Vagina (tissue), 2 donors: Measurements from ENCODE around the gene KMT2C. TPM values are rescaled to one million over a fixed set of nuclear protein-coding genes. Genes with fewer than 3 reads are reported as not detected.
A peak's percentile ranks its signal among the peaks of the same experiment; 100 is the strongest.

Source experiments
- DNase-seq, 2 donors: peaks; one replicate each; pipeline ENCODE4 v3.0.0-alpha.2; 2017; ENCODE audit errors: extremely low spot score in 2 of 2
- H3K27ac ChIP-seq: fragments of 200-600 bp; sonication (generic); one replicate; pipeline ENCODE4 v1.5.1; 2019
- H3K27me3 ChIP-seq: fragments of 200-600 bp; sonication (generic); one replicate; pipeline ENCODE4 v1.5.1; 2019
- H3K36me3 ChIP-seq, 2 donors: fragments of 200-600 bp; sonication (generic); one replicate each; pipeline ENCODE4 v1.5.1; 2017 to 2019
- H3K4me1 ChIP-seq: fragments of 200-600 bp; sonication (generic); one replicate; pipeline ENCODE4 v1.5.1; 2019
- H3K4me3 ChIP-seq, 2 donors: fragments of 200-600 bp; sonication (generic); 1 replicate in 1 of 2; 2 replicates in 1 of 2; pipeline ENCODE4 v1.5.1; 2016 to 2019
- H3K9me3 ChIP-seq: fragments of 200-600 bp; sonication (generic); one replicate; pipeline ENCODE4 v1.5.1; 2019
- CTCF ChIP-seq, 3 experiments: fragments of 450-650 bp in 2 of 3; fragments of 200-600 bp in 1 of 3; sonication (generic) in 1 of 3; IDR thresholded peaks; one replicate each; pipeline ENCODE4 v1.5.1; 2017 to 2019; ENCODE audit warnings: antibody characterized with exemption in 3 of 3, mild to moderate bottlenecking in 2 of 3, moderate library complexity in 2 of 3
- POLR2A ChIP-seq, 2 donors: fragments of 450-650 bp; IDR thresholded peaks; one replicate each; pipeline ENCODE4 v1.6.1; 2017; ENCODE audit warnings: antibody characterized with exemption in 2 of 2, mild to moderate bottlenecking in 2 of 2, moderate library complexity in 2 of 2
- POLR2AphosphoS5 ChIP-seq, 2 donors: sonication (generic); formaldehyde crosslinking; IDR thresholded peaks; one replicate each; pipeline ENCODE4 v1.9.0; 2017; ENCODE audit warnings: antibody characterized with exemption in 2 of 2, mild to moderate bottlenecking in 2 of 2, low read depth in 1 of 2; ENCODE audit not compliant: insufficient read depth in 1 of 2
- intact Hi-C: fragments of 100-400 bp; cut with DNase I; formaldehyde crosslinking; loops from one replicate; pipeline ENCODE4 v1.15.1; 2023
- total RNA-seq: library from RNA; depleted of rRNA; stranded (reverse); fragments of >200 nt; gene quantifications from one replicate; pipeline ENCODE4 v1.2.3, GENCODE V29; 2016

Gene KMT2C
- total RNA-seq, 1 donor from 2014 or later: 62.6 TPM

GRCh38 chr7:152465119-152465387, 29.2 kb upstream of the KMT2C start:
- TF ChIP-seq POLR2A (IDR thresholded peaks at IDR 0.05) (no peak), CTCF (IDR thresholded peaks at IDR 0.05) (no peak), POLR2AphosphoS5 (IDR thresholded peaks at IDR 0.05; ENCODE audit: insufficient read depth in 1 of 2, low read depth in 1 of 2) (no peak)
- Histone ChIP-seq H3K36me3 (no peaks in the 10 kb centered on the region), H3K27me3 (no peaks in the 10 kb centered on the region), H3K4me3 (peak overlapping the region; percentile 79 to 90), H3K27ac (peak overlapping the region; percentile 96), H3K4me1 (peaks cover 15% of the 10 kb centered on the region), H3K9me3 (no peaks in the 10 kb centered on the region)
- intact Hi-C loops: no loop called here
- DNase-seq: no peak

- H3K9me3 ChIP-seq: no peaks in the 10 kb centered on the region
- intact Hi-C loops: no loop called here
- peak overlapping the region; percentile 96 for H3K27ac ChIP-seq
- TF ChIP-seq POLR2A (IDR thresholded peaks at IDR 0.05) (no peak), CTCF (IDR thresholded peaks at IDR 0.05) (no peak), POLR2AphosphoS5 (IDR thresholded peaks at IDR 0.05; ENCODE audit: insufficient read depth in 1 of 2, low read depth in 1 of 2) (peak in 1 of 2 donors; percentile 52)
- peak overlapping the region; percentile 79 to 90 for H3K4me3 ChIP-seq
- peak in 1 of 2 donors; percentile 89 for DNase-seq
- no peaks in the 10 kb centered on the region for H3K36me3 ChIP-seq
- H3K4me1 ChIP-seq: peaks cover 15% of the 10 kb centered on the region
- no peaks in the 10 kb centered on the region for H3K27me3 ChIP-seq
These were observed 28.7 kb upstream of the KMT2C start for GRCh38 chr7:152464312-152465118.

- intact Hi-C loops: no loop called here
- peak in 1 of 2 donors; percentile 82 for TF ChIP-seq POLR2A (IDR thresholded peaks at IDR 0.05)
- peak; percentile 76 to 78 for TF ChIP-seq POLR2AphosphoS5 (IDR thresholded peaks at IDR 0.05; ENCODE audit: insufficient read depth in 1 of 2, low read depth in 1 of 2)
- TF ChIP-seq CTCF (IDR thresholded peaks at IDR 0.05): no peak
These were observed 28.0 kb upstream of the KMT2C start for GRCh38 chr7:152463709-152464311.

GRCh38 chr7:152462995-152463708, 27.3 kb upstream of the KMT2C start:
- no peak for DNase-seq
- Histone ChIP-seq H3K4me3 (peak overlapping the region; percentile 56 to 79), H3K4me1 (peaks cover 15% of the 10 kb centered on the region), H3K36me3 (no peaks in the 10 kb centered on the region), H3K27me3 (no peaks in the 10 kb centered on the region), H3K27ac (peak overlapping the region; percentile 81), H3K9me3 (no peaks in the 10 kb centered on the region)
- intact Hi-C loops: no loop called here
- TF ChIP-seq POLR2A (IDR thresholded peaks at IDR 0.05) (peak in 1 of 2 donors; percentile 45), CTCF (IDR thresholded peaks at IDR 0.05) (no peak), POLR2AphosphoS5 (IDR thresholded peaks at IDR 0.05; ENCODE audit: insufficient read depth in 1 of 2, low read depth in 1 of 2) (peak in 1 of 2 donors; percentile 78)

More at GRCh38 chr7:152463709-152464311, 28.0 kb upstream of the KMT2C start:
- H3K27ac ChIP-seq: peak overlapping the region; percentile 96
- no peaks in the 10 kb centered on the region for H3K27me3 ChIP-seq
- H3K36me3 ChIP-seq: no peaks in the 10 kb centered on the region
- H3K9me3 ChIP-seq: no peaks in the 10 kb centered on the region
- peak; percentile 99 for DNase-seq
- H3K4me1 ChIP-seq: peaks cover 15% of the 10 kb centered on the region
- peak overlapping the region; percentile 79 to 90 for H3K4me3 ChIP-seq
